Mucosa of stomach (tissue), 1 donor: Measurements from ENCODE around the gene CLRN2.
A peak's percentile ranks its signal among the peaks of the same experiment; 100 is the strongest.

ENCODE experiments used
- H3K27me3 ChIP-seq: one replicate; pipeline ENCODE4 v1.7.0; 2013; ENCODE audit warnings: mild to moderate bottlenecking, low read length; ENCODE audit not compliant: control insufficient read depth, insufficient read depth
- H3K36me3 ChIP-seq: one replicate; pipeline ENCODE4 v1.7.0; 2013; ENCODE audit warnings: low read length; ENCODE audit not compliant: control insufficient read depth, insufficient read depth
- H3K4me1 ChIP-seq: one replicate; pipeline ENCODE4 v1.7.0; 2013; ENCODE audit warnings: mild to moderate bottlenecking, low read length; ENCODE audit not compliant: control insufficient read depth, insufficient read depth
- H3K4me3 ChIP-seq: one replicate; pipeline ENCODE4 v1.7.0; 2013; ENCODE audit warnings: low read length
- H3K9ac ChIP-seq: one replicate; pipeline ENCODE4 v1.7.0; 2013; ENCODE audit warnings: mild to moderate bottlenecking, low read length, moderate library complexity
- H3K9me3 ChIP-seq: one replicate; pipeline ENCODE4 v1.7.0; 2013; ENCODE audit warnings: mild to moderate bottlenecking, low read length, moderate library complexity; ENCODE audit not compliant: control insufficient read depth
- donor health status: Pancreatic carcinoma.

CLRN2 gene

GRCh38 chr4:17490575-17491059, 24.3 kb upstream of the CLRN2 start:
- Histone ChIP-seq H3K27me3 (no peaks in the 10 kb centered on the region), H3K9ac (no peak overlapping the region), H3K36me3 (peaks cover 3% of the 10 kb centered on the region), H3K4me1 (peaks cover 9% of the 10 kb centered on the region), H3K9me3 (no peaks in the 10 kb centered on the region), H3K4me3 (no peak overlapping the region)

GRCh38 chr4:17491196-17491595, 23.8 kb upstream of the CLRN2 start:
- Histone ChIP-seq H3K27me3 (no peaks in the 10 kb centered on the region), H3K4me3 (no peak overlapping the region), H3K9ac (no peak overlapping the region), H3K9me3 (no peaks in the 10 kb centered on the region), H3K36me3 (peaks cover 3% of the 10 kb centered on the region), H3K4me1 (peaks cover 9% of the 10 kb centered on the region)

- no peaks in the 10 kb centered on the region for H3K9me3 ChIP-seq
- H3K4me1 ChIP-seq = peaks cover 9% of the 10 kb centered on the region
- H3K4me3 ChIP-seq = no peak overlapping the region
- H3K36me3 ChIP-seq = peaks cover 3% of the 10 kb centered on the region
- no peaks in the 10 kb centered on the region for H3K27me3 ChIP-seq
- H3K9ac ChIP-seq = no peak overlapping the region
Measured at GRCh38 chr4:17492058-17492741, 22.8 kb upstream of the CLRN2 start.

GRCh38 chr4:17492876-17493275, 22.1 kb upstream of the CLRN2 start:
- H3K9me3 ChIP-seq = no peaks in the 10 kb centered on the region
- no peak overlapping the region for H3K4me3 ChIP-seq
- H3K36me3 ChIP-seq = peaks cover 3% of the 10 kb centered on the region
- no peaks in the 10 kb centered on the region for H3K27me3 ChIP-seq
- no peak overlapping the region for H3K9ac ChIP-seq
- peaks cover 9% of the 10 kb centered on the region for H3K4me1 ChIP-seq

- Histone ChIP-seq H3K4me1 (peaks cover 9% of the 10 kb centered on the region), H3K4me3 (no peak overlapping the region), H3K36me3 (peaks cover 3% of the 10 kb centered on the region), H3K27me3 (no peaks in the 10 kb centered on the region), H3K9ac (no peak overlapping the region), H3K9me3 (no peaks in the 10 kb centered on the region)
Measured at GRCh38 chr4:17493619-17494018, 21.3 kb upstream of the CLRN2 start.

GRCh38 chr4:17494258-17495190, 20.4 kb upstream of the CLRN2 start:
- Histone ChIP-seq H3K9me3 (no peaks in the 10 kb centered on the region), H3K4me1 (peaks cover 9% of the 10 kb centered on the region), H3K4me3 (no peak overlapping the region), H3K27me3 (no peaks in the 10 kb centered on the region), H3K9ac (no peak overlapping the region), H3K36me3 (peaks cover 3% of the 10 kb centered on the region)

- H3K36me3 ChIP-seq = peaks cover 8% of the 10 kb centered on the region
- no peak overlapping the region for H3K9ac ChIP-seq
Measured at GRCh38 chr4:17497890-17498523, 17.0 kb upstream of the CLRN2 start.

GRCh38 chr4:17500574-17500973, 14.4 kb upstream of the CLRN2 start:
- no peaks in the 10 kb centered on the region for H3K4me1 ChIP-seq

More at GRCh38 chr4:17497890-17498523, 17.0 kb upstream of the CLRN2 start:
- peaks cover 3% of the 10 kb centered on the region for H3K4me1 ChIP-seq
- no peaks in the 10 kb centered on the region for H3K9me3 ChIP-seq
- H3K27me3 ChIP-seq = no peaks in the 10 kb centered on the region
- H3K4me3 ChIP-seq = no peak overlapping the region

GRCh38 chr4:17502756-17503155, 12.2 kb upstream of the CLRN2 start:
- H3K4me1 ChIP-seq = no peaks in the 10 kb centered on the region
- peaks cover 8% of the 10 kb centered on the region for H3K36me3 ChIP-seq
- no peak overlapping the region for H3K9ac ChIP-seq
- no peaks in the 10 kb centered on the region for H3K9me3 ChIP-seq
- H3K4me3 ChIP-seq = no peak overlapping the region
- no peaks in the 10 kb centered on the region for H3K27me3 ChIP-seq

More at GRCh38 chr4:17500574-17500973, 14.4 kb upstream of the CLRN2 start:
- peaks cover 8% of the 10 kb centered on the region for H3K36me3 ChIP-seq
- no peaks in the 10 kb centered on the region for H3K27me3 ChIP-seq
- no peak overlapping the region for H3K4me3 ChIP-seq
- H3K9ac ChIP-seq = no peak overlapping the region
- H3K9me3 ChIP-seq = no peaks in the 10 kb centered on the region

GRCh38 chr4:17504081-17504480, 10.9 kb upstream of the CLRN2 start:
- H3K4me1 ChIP-seq = no peaks in the 10 kb centered on the region
- H3K9ac ChIP-seq = no peak overlapping the region
- no peaks in the 10 kb centered on the region for H3K27me3 ChIP-seq
- peaks cover 8% of the 10 kb centered on the region for H3K36me3 ChIP-seq
- H3K9me3 ChIP-seq = no peaks in the 10 kb centered on the region
- no peak overlapping the region for H3K4me3 ChIP-seq

GRCh38 chr4:17510582-17510981, 4.4 kb upstream of the CLRN2 start:
- H3K36me3 ChIP-seq = no peaks in the 10 kb centered on the region
- H3K27me3 ChIP-seq = no peaks in the 10 kb centered on the region
- H3K4me1 ChIP-seq = no peaks in the 10 kb centered on the region
- no peak overlapping the region for H3K4me3 ChIP-seq
- peak overlapping the region; percentile 56 for H3K9ac ChIP-seq
- H3K9me3 ChIP-seq = no peaks in the 10 kb centered on the region

- no peaks in the 10 kb centered on the region for H3K9me3 ChIP-seq
- H3K4me3 ChIP-seq = peak overlapping the region; percentile 44
- no peaks in the 10 kb centered on the region for H3K4me1 ChIP-seq
- peak overlapping the region; percentile 56 for H3K9ac ChIP-seq
- H3K36me3 ChIP-seq = no peaks in the 10 kb centered on the region
- H3K27me3 ChIP-seq = no peaks in the 10 kb centered on the region
Measured at GRCh38 chr4:17511051-17511450, 3.9 kb upstream of the CLRN2 start.
